ENCODE data around the gene ZEB2.

ZEB2 gene

DNA sequence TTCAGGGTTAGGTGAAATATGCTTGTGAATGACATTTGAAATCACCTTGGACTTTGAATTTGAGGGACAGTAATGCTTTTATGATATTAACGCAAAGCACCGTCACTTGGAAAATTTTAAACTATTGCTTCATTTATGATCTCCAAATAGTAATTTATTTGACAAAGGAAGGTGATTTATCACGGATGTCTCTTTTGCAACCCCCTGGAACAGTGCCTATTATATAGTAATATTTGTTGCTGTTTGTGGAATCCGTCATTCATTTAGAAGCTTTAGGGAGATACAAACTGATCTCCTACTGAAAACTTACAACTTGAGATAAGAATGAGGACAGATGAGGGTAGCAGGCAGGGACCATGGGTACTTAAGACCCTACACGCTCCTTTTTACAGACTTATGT, 10.7 kb upstream of the ZEB2 start:
- TF ChIP-seq, protein P1, sequence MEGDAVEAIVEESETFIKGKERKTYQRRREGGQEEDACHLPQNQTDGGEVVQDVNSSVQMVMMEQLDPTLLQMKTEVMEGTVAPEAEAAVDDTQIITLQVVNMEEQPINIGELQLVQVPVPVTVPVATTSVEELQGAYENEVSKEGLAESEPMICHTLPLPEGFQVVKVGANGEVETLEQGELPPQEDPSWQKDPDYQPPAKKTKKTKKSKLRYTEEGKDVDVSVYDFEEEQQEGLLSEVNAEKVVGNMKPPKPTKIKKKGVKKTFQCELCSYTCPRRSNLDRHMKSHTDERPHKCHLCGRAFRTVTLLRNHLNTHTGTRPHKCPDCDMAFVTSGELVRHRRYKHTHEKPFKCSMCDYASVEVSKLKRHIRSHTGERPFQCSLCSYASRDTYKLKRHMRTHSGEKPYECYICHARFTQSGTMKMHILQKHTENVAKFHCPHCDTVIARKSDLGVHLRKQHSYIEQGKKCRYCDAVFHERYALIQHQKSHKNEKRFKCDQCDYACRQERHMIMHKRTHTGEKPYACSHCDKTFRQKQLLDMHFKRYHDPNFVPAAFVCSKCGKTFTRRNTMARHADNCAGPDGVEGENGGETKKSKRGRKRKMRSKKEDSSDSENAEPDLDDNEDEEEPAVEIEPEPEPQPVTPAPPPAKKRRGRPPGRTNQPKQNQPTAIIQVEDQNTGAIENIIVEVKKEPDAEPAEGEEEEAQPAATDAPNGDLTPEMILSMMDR (IDR thresholded peaks at IDR 0.05; ENCODE audit: low read depth, low read length) = no peak
- no peak overlapping the region for H3K4me3 ChIP-seq (ENCODE audit: low read depth, low read length)

DNA sequence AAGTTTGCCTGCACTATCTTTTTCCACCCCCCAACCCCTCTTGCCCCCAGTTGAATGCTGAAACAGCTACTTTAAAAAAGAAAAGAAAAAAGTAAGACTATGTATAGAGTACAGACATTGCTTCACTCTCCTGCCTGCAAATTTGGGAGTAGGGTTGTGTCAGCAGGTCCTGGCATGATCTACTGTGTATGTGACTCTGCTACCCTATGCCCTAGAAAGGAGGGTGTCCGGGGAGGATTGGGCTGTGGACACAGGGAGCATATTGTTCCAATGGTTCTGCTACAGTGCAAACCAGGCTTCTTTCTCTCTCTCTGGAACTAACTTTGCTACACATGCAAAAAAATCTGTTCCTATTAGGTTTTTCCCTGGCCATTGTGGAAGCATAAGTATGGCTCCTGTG, 9.9 kb upstream of the ZEB2 start:
- no peak overlapping the region for H3K4me3 ChIP-seq (ENCODE audit: low read depth, low read length)
- TF ChIP-seq, protein P1 (IDR thresholded peaks at IDR 0.05; ENCODE audit: low read depth, low read length) = no peak

DNA sequence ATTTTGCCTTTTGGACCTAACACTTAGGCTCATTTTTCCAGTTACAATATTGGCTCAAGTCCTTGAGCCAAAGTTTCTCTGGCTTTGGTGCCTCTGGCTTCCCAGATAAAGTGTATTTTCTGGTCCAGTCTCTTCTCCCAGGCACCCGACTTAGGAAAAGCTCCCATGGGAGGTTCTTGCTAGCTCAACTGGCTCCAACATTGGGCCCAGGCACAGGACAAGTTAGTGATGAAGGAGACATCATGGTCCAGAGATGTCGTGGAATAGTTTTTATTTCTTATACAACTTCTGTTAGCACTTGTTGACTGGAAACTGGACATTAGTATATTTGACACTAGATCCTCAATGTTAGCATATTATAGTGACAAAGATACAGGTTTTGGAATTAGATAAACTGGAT, 8.2 kb upstream of the ZEB2 start:
- TF ChIP-seq, protein P1 (IDR thresholded peaks at IDR 0.05; ENCODE audit: low read depth, low read length) = no peak
- H3K4me3 ChIP-seq (ENCODE audit: low read depth, low read length) = no peak overlapping the region

DNA sequence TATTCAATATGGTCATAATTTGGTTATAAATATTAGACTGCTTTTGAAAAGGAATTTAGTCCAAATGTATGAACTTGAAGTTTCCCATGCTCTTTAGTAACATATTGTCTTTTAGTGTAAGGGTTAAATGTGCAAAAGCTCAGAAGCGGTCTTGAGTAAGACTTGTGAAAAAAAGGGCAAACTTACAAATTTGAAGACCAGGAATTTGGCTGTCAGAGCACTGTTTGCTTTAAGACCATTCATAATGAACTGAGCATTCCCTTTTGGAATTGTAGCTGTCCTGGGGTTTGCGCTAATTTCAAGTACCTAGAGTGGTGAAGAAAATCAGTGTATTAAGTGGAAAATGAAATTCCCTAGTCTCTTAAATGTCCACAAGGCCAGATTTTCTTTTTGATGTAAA, 6.9 kb upstream of the ZEB2 start:
- TF ChIP-seq, protein P1 (IDR thresholded peaks at IDR 0.05; ENCODE audit: low read depth, low read length) = no peak
- no peak overlapping the region for H3K4me3 ChIP-seq (ENCODE audit: low read depth, low read length)

DNA sequence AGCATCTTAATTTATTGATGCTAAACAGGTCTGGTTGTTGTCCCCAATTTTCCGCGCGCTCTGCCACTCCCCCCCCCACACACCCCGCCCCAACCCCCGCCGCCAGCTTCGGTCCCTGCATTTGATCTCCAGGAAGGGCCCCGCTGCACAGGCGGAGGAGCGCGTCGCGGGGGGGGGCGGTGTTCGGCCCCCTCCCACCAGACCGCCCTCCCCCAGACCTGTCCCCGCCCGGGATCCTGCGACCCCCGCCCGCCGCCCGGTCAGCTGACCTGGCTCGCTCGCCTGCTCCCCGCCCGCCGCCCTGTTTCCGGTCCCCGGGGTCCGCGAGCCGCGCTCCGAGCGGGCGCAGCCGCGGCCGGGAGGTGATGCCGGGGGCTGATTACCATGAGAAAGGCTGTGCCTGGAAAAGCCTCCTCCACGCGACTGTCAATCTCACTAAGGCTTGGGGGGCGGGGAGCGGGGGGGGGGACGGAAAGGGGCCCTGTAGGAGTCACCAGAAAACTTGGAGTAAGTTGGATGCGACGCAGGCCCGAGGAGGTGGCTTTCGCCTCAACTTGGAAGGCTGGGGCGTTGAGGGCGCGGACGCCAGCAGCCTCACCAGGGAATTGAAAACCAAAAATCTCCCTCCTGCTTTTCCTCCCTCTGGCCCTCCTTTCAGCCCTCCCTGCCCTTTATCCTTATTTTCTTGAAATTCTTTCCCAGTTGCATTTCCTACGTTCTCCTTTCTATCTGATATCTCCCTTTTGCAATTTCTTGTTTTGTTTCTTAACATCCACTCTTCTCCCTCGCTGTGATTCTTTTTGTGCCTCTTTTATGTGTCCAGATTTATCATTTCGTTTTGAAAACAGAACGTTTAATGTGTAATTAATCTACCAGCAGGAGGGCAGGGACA, 4.4 kb upstream of the ZEB2 start:
- peak overlapping the region; percentile 60 for H3K4me3 ChIP-seq (ENCODE audit: low read depth, low read length)
- TF ChIP-seq, protein P1 (IDR thresholded peaks at IDR 0.05; ENCODE audit: low read depth, low read length) = no peak

DNA sequence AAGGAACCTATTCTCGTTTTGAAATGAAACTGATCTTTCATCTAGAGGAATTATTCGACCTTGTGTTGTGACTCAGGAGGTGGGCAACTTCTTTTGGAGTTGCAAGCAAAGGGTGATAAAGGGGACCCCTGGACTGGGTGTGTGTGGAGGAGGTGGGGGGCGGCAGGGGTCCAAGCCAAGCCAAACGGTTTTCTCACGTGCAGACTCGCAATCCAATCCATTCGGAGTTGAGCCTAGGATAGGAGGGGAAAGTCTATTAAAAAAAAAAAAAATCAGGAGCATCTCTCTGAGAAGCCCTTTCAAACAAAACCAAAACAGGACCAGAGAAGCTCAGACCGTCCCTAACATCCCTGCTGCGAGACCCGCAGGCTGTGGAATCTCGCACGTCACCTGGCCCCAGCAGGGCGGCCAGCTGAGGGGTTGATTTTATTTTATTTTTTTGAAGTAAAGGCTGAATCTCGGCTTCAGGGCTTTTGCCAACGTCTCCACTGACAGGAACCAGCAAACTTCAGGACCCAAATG, 3.7 kb upstream of the ZEB2 start:
- peak overlapping the region; percentile 60 for H3K4me3 ChIP-seq (ENCODE audit: low read depth, low read length)
- TF ChIP-seq, protein P1 (IDR thresholded peaks at IDR 0.05; ENCODE audit: low read depth, low read length) = no peak

DNA sequence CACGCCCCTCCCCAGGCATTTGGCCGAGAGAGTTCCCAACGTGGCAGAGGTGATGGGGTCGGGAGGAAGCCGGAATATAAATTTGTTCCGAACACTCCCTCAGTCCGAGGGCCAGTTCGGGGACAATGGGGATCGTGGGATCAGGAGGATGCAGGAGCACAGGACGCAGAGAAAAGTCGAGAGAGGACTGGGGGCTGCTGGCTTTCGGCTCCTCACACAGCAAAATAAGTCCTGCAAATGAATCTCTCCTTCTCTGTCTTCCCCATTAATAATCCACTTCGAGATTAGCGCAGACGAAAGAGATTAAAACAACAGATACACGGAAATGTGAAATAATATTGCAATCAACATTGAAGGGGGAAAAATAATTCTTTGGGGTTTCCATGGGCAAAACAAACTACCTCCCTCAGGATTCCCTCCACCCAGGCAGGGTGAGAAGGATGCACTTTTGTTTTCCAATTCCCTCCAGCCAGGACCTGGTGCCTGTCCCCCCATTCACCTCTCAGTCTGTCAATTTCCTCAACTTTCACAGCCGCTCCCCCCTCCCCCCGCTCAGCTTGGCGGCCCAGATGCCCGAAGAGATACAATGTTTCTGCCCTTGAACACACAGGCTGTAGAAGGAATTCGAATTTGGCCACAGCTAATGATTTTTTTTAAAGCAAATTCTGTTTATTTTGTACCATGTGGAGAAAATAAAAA, 3.1 kb upstream of the ZEB2 start:
- peak overlapping the region; percentile 60 for H3K4me3 ChIP-seq (ENCODE audit: low read depth, low read length)
- TF ChIP-seq, protein P1 (IDR thresholded peaks at IDR 0.05; ENCODE audit: low read depth, low read length) = no peak

Measured in WI38 (cell line).